Astrocyte of the hippocampus (primary cell): ENCODE data around the gene EDEM3.

ENCODE experiments used
- DNase-seq: peaks from one replicate; pipeline ENCODE4 v3.0.0; 2011; ENCODE audit warnings: low read depth, low spot score

Gene EDEM3

GRCh38 chr1:184672013-184672726 lies 82.5 kb downstream of the EDEM3 start:
- DNase-seq: no peak

GRCh38 chr1:184669391-184669790 lies 85.3 kb downstream of the EDEM3 start:
- no peak for DNase-seq

- no peak for DNase-seq
Measured at GRCh38 chr1:184665360-184665759, 89.3 kb downstream of the EDEM3 start.

- no peak for DNase-seq
Measured at GRCh38 chr1:184664661-184665060, 90.0 kb downstream of the EDEM3 start.

- peak; percentile 87 for DNase-seq
Measured at GRCh38 chr1:184664042-184664660, 90.5 kb downstream of the EDEM3 start.

- no peak for DNase-seq
Measured at GRCh38 chr1:184661801-184662200, 92.9 kb downstream of the EDEM3 start.

- no peak for DNase-seq
Measured at GRCh38 chr1:184660462-184661191, 94.0 kb downstream of the EDEM3 start.

GRCh38 chr1:184658055-184658454 lies 96.6 kb downstream of the EDEM3 start:
- DNase-seq: no peak

GRCh38 chr1:184656221-184656620 lies 98.4 kb downstream of the EDEM3 start:
- DNase-seq: peak; percentile 16

GRCh38 chr1:184655185-184655584 lies 99.5 kb downstream of the EDEM3 start:
- peak; percentile 16 for DNase-seq

GRCh38 chr1:184650177-184650866 lies 104.3 kb downstream of the EDEM3 start:
- DNase-seq: no peak

- no peak for DNase-seq
Measured at GRCh38 chr1:184649451-184649888, 105.2 kb downstream of the EDEM3 start.

GRCh38 chr1:184648856-184649201 lies 105.8 kb downstream of the EDEM3 start:
- DNase-seq: no peak

GRCh38 chr1:184648160-184648855 lies 106.3 kb downstream of the EDEM3 start:
- DNase-seq: no peak

- DNase-seq: no peak
Measured at GRCh38 chr1:184647471-184647870, 107.2 kb downstream of the EDEM3 start.

GRCh38 chr1:184646824-184647223 lies 107.8 kb downstream of the EDEM3 start:
- DNase-seq: no peak

GRCh38 chr1:184646178-184646701 lies 108.4 kb downstream of the EDEM3 start:
- DNase-seq: no peak

- DNase-seq: no peak
Measured at GRCh38 chr1:184644771-184645170, 109.9 kb downstream of the EDEM3 start.

- DNase-seq: no peak
Measured at GRCh38 chr1:184643661-184644060, 111.0 kb downstream of the EDEM3 start.

- no peak for DNase-seq
Measured at GRCh38 chr1:184641894-184642293, 112.8 kb downstream of the EDEM3 start.

- DNase-seq: no peak
Measured at GRCh38 chr1:184640505-184640904, 114.2 kb downstream of the EDEM3 start.
